Mesodermal cell (in vitro differentiated cells): ENCODE data around the gene PIGS.
"Not testable (repeated sequence)": the region's sequence is repeated elsewhere in the genome, so short reads cannot be mapped to it uniquely, and the experiment has no call there.

Source experiments
- H3K27ac ChIP-seq: 2 replicates; pipeline ENCODE4 v1.7.0; 2013; ENCODE audit warnings: mild to moderate bottlenecking, low read depth, low read length, moderate library complexity; ENCODE audit not compliant: severe bottlenecking
- H3K36me3 ChIP-seq: 2 replicates; pipeline ENCODE4 v1.7.1; 2013; ENCODE audit warnings: mild to moderate bottlenecking, low read length, moderate library complexity; ENCODE audit not compliant: control insufficient read depth, insufficient read depth
- H3K4me1 ChIP-seq: one replicate; pipeline ENCODE4 v1.7.1; 2013; ENCODE audit warnings: mild to moderate bottlenecking, low read length; ENCODE audit not compliant: insufficient read depth, control insufficient read depth, poor library complexity, severe bottlenecking
- H3K4me3 ChIP-seq: 2 replicates; pipeline ENCODE4 v1.7.0; 2013; ENCODE audit warnings: low read length, control low read depth, mild to moderate bottlenecking; ENCODE audit not compliant: insufficient read depth, poor library complexity, severe bottlenecking; ENCODE audit errors: extremely low read depth
- H3K9me3 ChIP-seq: 2 replicates; pipeline ENCODE4 v1.7.1; 2013; ENCODE audit warnings: mild to moderate bottlenecking, low read length, moderate library complexity; ENCODE audit not compliant: control insufficient read depth
- WGBS, 2 experiments: methylation state at CpG; one replicate each; pipeline ENCODE4 v1.1.5; 2013; ENCODE audit warnings: missing lambda C conversion rate in 2 of 2; ENCODE audit not compliant: insufficient coverage in 2 of 2; 5-methylcytosine and 5-hydroxymethylcytosine counted together

Gene PIGS

GRCh38 chr17:28578246-28579195 is 7.2 kb upstream of the PIGS start:
- 98 to 99% methylated on average over 6 to 7 of the region's 8 CpGs for WGBS, 2 experiments
- Histone ChIP-seq H3K36me3 (peaks cover 67% of the 10 kb centered on the region), H3K4me1 (peaks cover 3% of the 10 kb centered on the region), H3K4me3 (no peak overlapping the region), H3K9me3 (no peaks in the 10 kb centered on the region), H3K27ac (no peak overlapping the region)

DNA sequence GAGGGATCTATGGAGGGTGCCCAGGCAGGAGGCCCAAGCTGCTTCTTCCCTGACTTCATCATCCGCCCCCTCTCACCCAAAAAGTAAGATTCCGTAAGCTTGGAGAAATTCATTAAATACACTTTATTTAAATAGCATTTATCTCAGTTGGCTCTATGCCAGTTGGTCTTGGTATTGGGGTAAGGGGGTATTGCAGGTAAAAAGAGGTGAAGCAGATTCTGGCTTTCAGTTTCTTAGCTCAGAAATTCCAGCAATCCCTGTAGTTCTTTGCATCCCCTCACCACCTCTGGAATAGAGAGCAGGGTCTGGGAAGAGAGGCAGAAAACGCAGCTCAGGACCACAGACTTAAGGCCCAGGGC is 6.1 kb upstream of the PIGS start:
- WGBS, 2 experiments: 100% methylated on average over 1 of the region's 3 CpGs; no CpG with 5 or more reads in 1 of the 2 experiments
- Histone ChIP-seq H3K9me3 (no peaks in the 10 kb centered on the region), H3K4me1 (peaks cover 3% of the 10 kb centered on the region), H3K4me3 (no peak overlapping the region), H3K36me3 (peaks cover 57% of the 10 kb centered on the region), H3K27ac (no peak overlapping the region)

GRCh38 chr17:28576758-28577465 is 5.6 kb upstream of the PIGS start, which contains the start of gene ALDOC:
Gene ALDOC (minus strand): TSS chr17:28576895. CDS start chr17:28575532, 1,363 bp downstream.
- H3K9me3 ChIP-seq: no peaks in the 10 kb centered on the region
- H3K27ac ChIP-seq: no peak within 1 kb of the TSS
- WGBS, 2 experiments: 9% methylated on average over 11 to 17 of the region's 26 CpGs
- H3K4me3 ChIP-seq: peak within 1 kb of the TSS; percentile 16
- H3K4me1 ChIP-seq: peaks cover 3% of the 10 kb centered on the region
- H3K36me3 ChIP-seq: peaks cover 51% of the 10 kb centered on the region

DNA sequence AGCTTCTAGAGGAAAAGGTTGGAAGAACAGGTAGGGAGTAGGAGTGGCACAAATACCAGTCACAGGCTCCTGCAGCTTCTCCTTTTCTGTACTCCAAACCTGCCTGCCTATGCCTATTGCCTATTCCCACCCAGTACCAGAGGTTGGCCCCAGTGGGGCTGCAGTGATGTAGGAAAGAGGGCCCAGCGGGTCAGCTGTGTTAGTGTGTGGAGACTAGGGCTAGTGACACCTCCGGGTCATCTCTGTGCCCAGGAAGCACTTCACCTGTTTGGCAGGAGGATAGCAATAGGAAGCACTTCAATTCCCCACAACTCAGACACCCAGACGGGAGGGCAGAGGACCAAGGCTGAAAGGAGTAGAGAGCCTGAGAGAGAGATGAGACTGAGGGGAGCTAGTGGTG is 4.7 kb upstream of the PIGS start:
- no CpG with 5 or more reads among the region's 3 CpGs for WGBS, 2 experiments
- not testable (repeated sequence) for H3K4me3 ChIP-seq
- H3K36me3 ChIP-seq: peaks cover 48% of the 10 kb centered on the region

DNA sequence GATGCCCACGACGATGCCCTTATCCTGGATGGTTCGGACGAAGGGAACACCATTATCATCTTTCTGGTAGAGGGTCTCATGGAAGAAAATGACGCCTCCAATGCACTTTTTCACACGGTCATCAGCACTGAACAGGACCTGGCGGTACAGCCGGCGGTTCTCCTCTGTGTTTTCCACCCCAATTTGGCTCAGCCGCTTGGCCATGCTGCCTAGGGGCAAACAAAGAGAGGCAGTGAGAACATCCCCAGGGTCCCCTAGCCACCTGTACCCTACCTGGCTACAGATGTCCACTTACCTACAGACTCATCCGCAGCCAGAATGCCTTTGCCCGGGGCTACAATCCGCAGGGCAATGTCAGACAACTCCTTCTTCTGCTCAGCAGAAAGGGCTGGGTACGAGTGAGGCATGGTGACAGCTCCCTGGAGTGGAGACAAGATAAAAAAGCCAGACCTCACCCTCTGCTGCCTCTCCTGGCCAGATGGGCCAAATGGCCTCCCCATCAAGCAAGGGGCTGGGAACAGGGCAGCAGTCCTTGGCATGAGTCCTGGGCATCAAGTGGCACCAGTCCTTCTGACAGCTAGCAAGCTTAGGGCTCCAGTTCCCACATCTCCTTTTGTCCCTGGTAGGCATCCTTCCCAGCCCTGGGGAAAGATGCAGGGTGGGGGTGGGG is 3.9 kb upstream of the PIGS start:
- Histone ChIP-seq H3K36me3 (peaks cover 41% of the 10 kb centered on the region), H3K27ac (no peak overlapping the region), H3K9me3 (no peaks in the 10 kb centered on the region), H3K4me3 (no peak overlapping the region), H3K4me1 (peaks cover 4% of the 10 kb centered on the region)
- WGBS, 2 experiments: 91 to 93% methylated on average over 14 of the region's 14 CpGs

More for the DNA sequence above, 4.7 kb upstream of the PIGS start:
- H3K4me1 ChIP-seq, H3K27ac ChIP-seq, H3K9me3 ChIP-seq: not testable (repeated sequence)

- Histone ChIP-seq H3K36me3 (peaks cover 33% of the 10 kb centered on the region), H3K4me1 (peaks cover 6% of the 10 kb centered on the region), H3K27ac (no peak overlapping the region), H3K9me3 (no peaks in the 10 kb centered on the region), H3K4me3 (no peak overlapping the region)
- WGBS, 2 experiments: 87 to 96% methylated on average over 6 to 7 of the region's 7 CpGs
These were observed 3.2 kb upstream of the PIGS start for GRCh38 chr17:28574526-28574925.

DNA sequence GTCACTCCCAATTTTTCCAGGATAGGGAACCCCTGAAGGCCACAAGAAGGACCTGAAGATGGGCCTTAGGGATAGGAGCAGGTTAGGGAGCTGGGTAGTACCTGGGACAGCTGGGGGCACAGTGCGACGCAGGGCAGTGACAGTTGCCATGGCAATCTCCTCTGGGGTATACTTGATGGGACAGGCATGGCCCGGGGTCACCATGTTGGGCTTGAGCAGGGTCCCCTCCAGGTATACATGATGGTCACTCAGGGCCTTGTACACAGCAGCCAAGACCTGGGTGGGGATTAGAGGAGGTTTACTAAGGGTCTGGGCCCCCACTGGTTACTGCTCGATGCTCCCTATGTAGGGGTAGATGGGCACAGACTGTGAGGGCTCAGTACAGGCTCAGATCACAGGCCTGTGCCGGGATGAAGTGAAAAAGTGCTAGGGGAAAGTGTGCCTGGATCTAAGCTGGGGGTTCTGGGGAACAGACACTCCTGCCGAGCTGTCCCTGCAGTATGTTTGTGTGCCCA is 2.7 kb upstream of the PIGS start:
- H3K9me3 ChIP-seq: no peaks in the 10 kb centered on the region
- H3K4me3 ChIP-seq: no peak overlapping the region
- 91 to 97% methylated on average over 4 to 6 of the region's 6 CpGs for WGBS, 2 experiments
- H3K36me3 ChIP-seq: peaks cover 28% of the 10 kb centered on the region
- no peak overlapping the region for H3K27ac ChIP-seq
- H3K4me1 ChIP-seq: peaks cover 6% of the 10 kb centered on the region

DNA sequence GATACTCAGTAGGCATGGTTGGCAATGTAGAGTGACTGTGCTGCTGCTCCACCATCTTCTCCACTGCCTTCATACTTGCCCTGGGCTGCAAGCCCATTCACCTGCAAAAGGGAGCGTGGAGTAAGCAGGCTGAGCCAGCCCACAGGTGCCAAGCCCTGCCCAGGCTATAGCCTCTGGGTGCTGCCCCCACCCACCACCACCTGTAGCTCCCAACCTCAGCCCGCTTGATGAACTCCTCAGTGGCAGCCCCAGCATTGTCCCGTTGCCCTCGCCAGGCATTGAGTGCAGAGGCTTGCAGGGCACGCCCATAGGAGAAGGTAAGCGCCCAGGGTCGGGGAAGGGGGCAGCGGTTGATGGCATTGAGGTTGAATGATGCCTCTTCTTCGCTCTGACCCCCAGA is 2.2 kb upstream of the PIGS start:
- peaks cover 6% of the 10 kb centered on the region for H3K4me1 ChIP-seq
- no peak overlapping the region for H3K4me3 ChIP-seq
- 97 to 100% methylated on average over 2 to 8 of the region's 9 CpGs for WGBS, 2 experiments
- no peaks in the 10 kb centered on the region for H3K9me3 ChIP-seq
- H3K36me3 ChIP-seq: peaks cover 23% of the 10 kb centered on the region
- H3K27ac ChIP-seq: no peak overlapping the region

GRCh38 chr17:28573040-28573380 is 1.7 kb upstream of the PIGS start:
- no peaks in the 10 kb centered on the region for H3K9me3 ChIP-seq
- no peak overlapping the region for H3K4me3 ChIP-seq
- no peak overlapping the region for H3K27ac ChIP-seq
- peaks cover 6% of the 10 kb centered on the region for H3K4me1 ChIP-seq
- H3K36me3 ChIP-seq: peaks cover 18% of the 10 kb centered on the region

DNA sequence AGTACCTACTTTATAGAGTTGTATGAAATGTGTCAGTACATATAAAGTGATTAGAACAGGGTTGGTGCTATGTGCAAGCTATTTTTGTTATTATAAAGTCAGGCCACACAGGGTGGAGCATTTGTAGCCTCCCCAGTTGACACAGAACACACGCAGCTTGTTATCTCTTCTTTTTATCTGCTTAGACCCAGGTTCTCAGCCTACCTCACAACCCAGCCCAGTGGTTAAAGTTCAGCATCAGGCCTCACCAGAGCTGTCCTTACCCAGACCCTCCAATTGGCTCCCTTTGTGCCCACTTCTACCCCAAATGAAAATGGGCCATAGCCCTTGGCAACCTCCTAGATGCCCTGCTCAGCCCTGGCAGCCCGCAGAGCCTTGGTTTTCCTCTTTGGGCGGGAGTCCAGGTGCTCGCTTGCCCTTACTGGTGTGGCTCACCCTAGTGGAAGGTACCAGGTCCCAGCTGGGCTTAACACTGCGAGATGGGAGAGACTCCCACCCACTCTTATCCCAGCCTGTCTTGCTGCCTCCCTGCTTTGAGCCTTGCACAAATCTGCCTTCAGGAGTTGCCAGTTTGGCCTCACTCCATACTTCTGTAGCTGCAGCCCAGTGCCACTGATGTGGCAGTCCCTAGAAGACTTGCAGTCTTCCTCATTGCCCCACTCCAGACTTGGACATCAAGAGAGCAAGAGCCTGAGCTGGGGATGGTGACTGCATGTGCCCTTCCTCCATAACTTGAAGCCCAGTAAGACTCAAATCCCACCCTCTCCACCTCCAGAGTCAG is 1.1 kb upstream of the PIGS start:
- H3K27ac ChIP-seq: no peak overlapping the region
- no peaks in the 10 kb centered on the region for H3K9me3 ChIP-seq
- WGBS, 2 experiments: 78 to 85% methylated on average over 3 to 5 of the region's 5 CpGs
- no peak overlapping the region for H3K4me3 ChIP-seq
- peaks cover 16% of the 10 kb centered on the region for H3K36me3 ChIP-seq
- H3K4me1 ChIP-seq: peaks cover 6% of the 10 kb centered on the region
